HepG2 (cell line): Measurements from ENCODE around the gene SLCO2A1. TPM values are rescaled to one million over a fixed set of nuclear protein-coding genes. Genes with fewer than 3 reads are reported as not detected.

Experiments
- ATAC-seq: fragments of 200-7000 bp; cut with Tn5 transposase; 3 replicates; pipeline ENCODE4 v1.9.1; 2020; ENCODE audit warnings: mild to moderate bottlenecking, moderate library complexity
- BruUV-seq: library from RNA; stranded (reverse); fragments of 400-500 nt; replicated peaks from 2 replicates; lab custom pipeline; 2021; lab: Mats Ljungman, UMichigan
- CTCF ChIA-PET: fragments of 300-600 bp; formaldehyde crosslinking; extraction: SDS; loops from one replicate; lab custom pipeline; 2021; ENCODE audit warnings: low total read pairs, inconsistent platforms, low intra/inter-chr PET ratio; lab: Yijun Ruan, JAX
- POLR2A ChIA-PET: fragments of 350-600 bp; sonication (Branson Sonifier 250); formaldehyde crosslinking; loops from one replicate; lab custom pipeline; 2020; ENCODE audit warnings: antibody characterized with exemption, inconsistent platforms; lab: Yijun Ruan, JAX
- DNase-seq: peaks from one replicate; pipeline ENCODE4 v3.0.0-alpha.2; 2015; ENCODE audit warnings: low spot score
- FAIRE-seq: peaks from 3 replicates; lab custom pipeline; 2011; peaks lifted over from hg19 to GRCh38; lab: Jason Lieb, UNC
- H2AFZ ChIP-seq: one replicate; pipeline ENCODE4 v1.6.1; 2011; ENCODE audit warnings: low read length, inconsistent platforms
- H3K27ac ChIP-seq: fragments of 300-600 bp; 3 replicates; pipeline ENCODE4 v1.8.0; 2011; ENCODE audit warnings: mixed run types, mild to moderate bottlenecking, mixed read lengths, low read length, inconsistent platforms; ENCODE audit not compliant: insufficient read depth; ENCODE audit errors: extremely low read length
- H3K27me3 ChIP-seq, 2 experiments: fragments of 200-600 bp in 1 of 2; 2 replicates in 1 of 2; 3 replicates in 1 of 2; pipeline versions ENCODE4 v1.6.0 to v1.8.0; 2011; ENCODE audit warnings: low read length in 2 of 2, mild to moderate bottlenecking in 2 of 2, moderate library complexity in 2 of 2, inconsistent platforms in 1 of 2; ENCODE audit not compliant: insufficient read depth in 2 of 2, control insufficient read depth in 1 of 2
- H3K36me3 ChIP-seq, 2 experiments: fragments of 200-600 bp in 1 of 2; replicated peaks in 1 of 2; 2 replicates in 1 of 2; 3 replicates in 1 of 2; pipeline versions ENCODE4 v1.5.1 to v1.8.0; 2011; ENCODE audit warnings: low read length in 2 of 2, inconsistent platforms in 1 of 2; ENCODE audit not compliant: insufficient read depth in 2 of 2, control insufficient read depth in 1 of 2
- H3K4me1 ChIP-seq: 2 replicates; pipeline ENCODE4 v1.5.1; 2012; ENCODE audit warnings: low read length, inconsistent platforms; ENCODE audit not compliant: insufficient read depth
- H3K4me2 ChIP-seq: 2 replicates; pipeline ENCODE4 v1.6.0; 2011; ENCODE audit warnings: low read depth, low read length, inconsistent platforms
- H3K4me3 ChIP-seq, 3 experiments: fragments of 200-600 bp in 1 of 3; sonication (generic), shearing (Covaris generic) in 1 of 3; replicated peaks in 1 of 3; 2 replicates each; pipeline ENCODE4 v1.5.1; 2011 to 2016; ENCODE audit warnings: low read length in 3 of 3, inconsistent platforms in 2 of 3, low read depth in 2 of 3, mild to moderate bottlenecking in 2 of 3, control low read depth in 1 of 3, mixed read lengths in 1 of 3; ENCODE audit not compliant: insufficient read depth in 1 of 3
- H3K79me2 ChIP-seq: one replicate; pipeline ENCODE4 v1.6.1; 2011; ENCODE audit warnings: low read length, inconsistent platforms; ENCODE audit not compliant: insufficient read depth
- H3K9ac ChIP-seq: 2 replicates; pipeline ENCODE4 v1.6.0; 2011; ENCODE audit warnings: mild to moderate bottlenecking, low read depth, low read length, inconsistent platforms; ENCODE audit not compliant: insufficient read depth
- H3K9me3 ChIP-seq: 2 replicates; pipeline ENCODE4 v1.5.1; 2012; ENCODE audit warnings: mild to moderate bottlenecking, low read length
- H4K20me1 ChIP-seq: 2 replicates; pipeline ENCODE4 v1.6.0; 2011; ENCODE audit warnings: inconsistent platforms, mild to moderate bottlenecking, low read length, moderate library complexity; ENCODE audit not compliant: insufficient read depth
- BRCA1 ChIP-seq: sonication (generic); formaldehyde crosslinking; IDR thresholded peaks from 2 replicates; pipeline ENCODE4 v1.4.0; 2020; ENCODE audit warnings: missing genetic modification reagents
- CEBPB ChIP-seq: IDR thresholded peaks from 2 replicates; pipeline ENCODE4 v1.6.1; 2011; ENCODE audit warnings: low read depth, low read length, improper control_type of control experiment, borderline replicate concordance
- KDM4B ChIP-seq: sonication (generic); formaldehyde crosslinking; IDR thresholded peaks from 2 replicates; pipeline ENCODE4 v1.4.0; 2020; ENCODE audit warnings: missing genetic modification reagents
- MYNN ChIP-seq: sonication (generic); formaldehyde crosslinking; IDR thresholded peaks from 2 replicates; pipeline ENCODE4 v1.4.0; 2020; ENCODE audit warnings: mild to moderate bottlenecking, low read depth, missing genetic modification reagents
- RARA ChIP-seq: IDR thresholded peaks from 2 replicates; pipeline ENCODE4 v1.6.1; 2016; ENCODE audit warnings: missing genetic modification reagents, missing compliant biosample characterization
- SMAD1 ChIP-seq: sonication (generic); formaldehyde crosslinking; IDR thresholded peaks from 2 replicates; pipeline ENCODE4 v1.4.0; 2020; ENCODE audit warnings: missing genetic modification reagents, low read depth, mild to moderate bottlenecking, borderline replicate concordance
- ZFP36L2 ChIP-seq: sonication (generic); formaldehyde crosslinking; IDR thresholded peaks from 2 replicates; pipeline ENCODE4 v1.4.0; 2020; ENCODE audit warnings: missing genetic modification reagents
- ZNF562 ChIP-seq: sonication (generic); formaldehyde crosslinking; IDR thresholded peaks from 2 replicates; pipeline ENCODE4 v1.8.0; 2022; ENCODE audit warnings: missing genetic modification reagents, borderline replicate concordance
- ZNF674 ChIP-seq: sonication (generic); formaldehyde crosslinking; IDR thresholded peaks from 2 replicates; pipeline ENCODE4 v1.5.0; 2020; ENCODE audit warnings: low read depth, mild to moderate bottlenecking, missing genetic modification reagents
- ZNF773 ChIP-seq: sonication (generic); formaldehyde crosslinking; IDR thresholded peaks from 2 replicates; pipeline ENCODE4 v1.4.0; 2020; ENCODE audit warnings: missing genetic modification reagents, borderline replicate concordance
- ZNF841 ChIP-seq: sonication (generic); formaldehyde crosslinking; IDR thresholded peaks from 2 replicates; pipeline ENCODE4 v1.8.1; 2023; ENCODE audit warnings: missing genetic modification reagents, borderline replicate concordance
- WGBS: methylation state at CpG from one replicate; pipeline ENCODE4 v1.1.6; 2017; ENCODE audit warnings: low lambda C conversion rate; 5-methylcytosine and 5-hydroxymethylcytosine counted together
- in situ Hi-C: cut with HindIII; loops from 2 replicates; pipeline ENCODE4 v1.10.0; 2017; ENCODE audit warnings: low pct_unique_long_range_greater_than_20kb; ENCODE audit not compliant: extremely low pct_ligation_motif_present
- intact Hi-C: fragments of 100-400 bp; cut with micrococcal nuclease; formaldehyde crosslinking; loops from one replicate; pipeline ENCODE4 v1.10.0; 2022; ENCODE audit not compliant: unreplicated experiment
- polyA plus RNA-seq, 8 experiments: library from polyadenylated mRNA; depleted of rRNA in 3 of 8; stranded (reverse) in 7 of 8; unstranded in 1 of 8; fragments of >200 nt; fragmentation: Illumina TruSeq in 4 of 8; extraction: Trizol in 4 of 8; gene quantifications; 2 replicates each; pipeline versions ENCODE4 v1.2.1 to v1.2.3, GENCODE V29; 2011 to 2016; ENCODE audit warnings: low read depth in 4 of 8, missing spikeins in 1 of 8, mixed read lengths in 1 of 8; ENCODE audit not compliant: insufficient read depth in 1 of 8
- total RNA-seq, 5 experiments: library from RNA; depleted of rRNA; stranded (reverse); fragments of >200 nt; fragmentation: Illumina TruSeq; extraction: Trizol; gene quantifications; 2 replicates each; pipeline ENCODE4 v1.2.3, GENCODE V29; 2016; ENCODE audit warnings: low read depth in 1 of 5
- TF ChIP-seq, protein P1 (sequence below): sonication (generic); formaldehyde crosslinking; IDR thresholded peaks from 2 replicates; pipeline ENCODE4 v1.9.0; 2021; ENCODE audit warnings: missing genetic modification reagents, mild to moderate bottlenecking, borderline replicate concordance
- TF ChIP-seq, protein P2 (sequence below): sonication (generic); formaldehyde crosslinking; IDR thresholded peaks from 2 replicates; pipeline ENCODE4 v1.5.1; 2020; ENCODE audit warnings: mild to moderate bottlenecking, moderate library complexity, missing genetic modification reagents
- TF ChIP-seq, protein P3 (sequence below): sonication (generic); formaldehyde crosslinking; IDR thresholded peaks from 2 replicates; pipeline ENCODE4 v1.8.0; 2022; ENCODE audit warnings: mild to moderate bottlenecking, missing genetic modification reagents; ENCODE audit not compliant: insufficient replicate concordance

SLCO2A1 gene
- total and polyA plus RNA-seq, 2 of the 13 experiments (the other 11 are each of a cell fraction or from before 2014, with no cell fraction given) = 0.04 TPM; not detected in 1

DNA sequence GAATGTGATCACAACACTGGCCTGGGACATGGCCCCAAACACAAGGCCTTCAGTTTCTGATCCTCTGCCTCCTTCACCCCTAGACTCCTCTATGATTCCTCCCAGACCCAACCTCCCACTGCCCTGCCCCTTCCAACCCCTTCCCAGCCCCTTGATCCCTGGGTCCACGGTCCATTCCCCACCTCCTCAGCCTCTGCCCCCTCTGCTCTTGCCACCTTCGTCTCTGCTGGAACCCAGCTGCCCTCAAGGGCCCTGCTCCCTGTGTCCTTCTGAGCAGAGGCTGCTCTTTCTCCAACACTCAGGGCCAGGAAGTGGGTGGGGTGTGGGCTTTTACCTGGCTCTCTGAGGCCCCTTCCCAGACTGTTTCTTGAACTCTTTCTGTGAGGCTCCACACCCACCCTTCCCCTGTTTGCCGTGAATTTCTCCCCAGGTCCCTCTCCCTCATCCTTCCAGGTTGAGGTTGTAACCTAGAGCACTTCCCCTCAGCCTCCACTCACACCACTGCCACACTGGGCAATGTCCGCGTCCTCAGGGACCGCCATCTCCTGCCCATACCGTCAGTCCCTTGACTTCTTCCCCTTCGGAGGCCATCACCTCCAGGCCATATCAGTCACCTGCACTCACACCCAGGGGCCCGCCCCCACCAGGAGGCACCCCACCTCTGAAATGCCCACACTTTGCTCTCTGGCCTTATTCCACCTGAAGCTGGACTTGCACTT, 18.7 kb upstream of the SLCO2A1 start:
- ChIA-PET CTCF (no interaction called here), POLR2A (no interaction called here)
- Histone ChIP-seq H3K79me2 (no peaks in the 10 kb centered on the region), H3K9me3 (no peaks in the 10 kb centered on the region), H3K4me1 (no peaks in the 10 kb centered on the region), H3K4me2 (no peak overlapping the region), H3K27ac (no peak overlapping the region), H3K27me3 (peaks cover 0 to 6% of the 10 kb centered on the region in 2 experiments; a peak in 1 of 5 replicates), H4K20me1 (no peaks in the 10 kb centered on the region), H2AFZ (no peak overlapping the region), H3K4me3 (no peak overlapping the region), H3K36me3 (no peaks in the 10 kb centered on the region), H3K9ac (no peak overlapping the region)
- DNase-seq = no peak
- no TSS peak for BruUV-seq
- WGBS = 44% methylated on average over 9 of the region's 9 CpGs
- ATAC-seq = no peak
- no peak for FAIRE-seq
- TF ChIP-seq ZFP36L2 (CRISPR knock-in tag) = no peak
- TF ChIP-seq, protein P1, sequence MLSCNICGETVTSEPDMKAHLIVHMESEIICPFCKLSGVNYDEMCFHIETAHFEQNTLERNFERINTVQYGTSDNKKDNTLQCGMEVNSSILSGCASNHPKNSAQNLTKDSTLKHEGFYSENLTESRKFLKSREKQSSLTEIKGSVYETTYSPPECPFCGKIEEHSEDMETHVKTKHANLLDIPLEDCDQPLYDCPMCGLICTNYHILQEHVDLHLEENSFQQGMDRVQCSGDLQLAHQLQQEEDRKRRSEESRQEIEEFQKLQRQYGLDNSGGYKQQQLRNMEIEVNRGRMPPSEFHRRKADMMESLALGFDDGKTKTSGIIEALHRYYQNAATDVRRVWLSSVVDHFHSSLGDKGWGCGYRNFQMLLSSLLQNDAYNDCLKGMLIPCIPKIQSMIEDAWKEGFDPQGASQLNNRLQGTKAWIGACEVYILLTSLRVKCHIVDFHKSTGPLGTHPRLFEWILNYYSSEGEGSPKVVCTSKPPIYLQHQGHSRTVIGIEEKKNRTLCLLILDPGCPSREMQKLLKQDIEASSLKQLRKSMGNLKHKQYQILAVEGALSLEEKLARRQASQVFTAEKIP = no peak
- no peak for TF ChIP-seq MYNN (CRISPR knock-in tag)
- TF ChIP-seq CEBPB = no peak
- no peak for TF ChIP-seq SMAD1
- TF ChIP-seq KDM4B = no peak
- TF ChIP-seq ZNF841 (CRISPR knock-in tag) = no peak
- TF ChIP-seq ZNF562 (CRISPR knock-in tag) = no peak
- TF ChIP-seq BRCA1 (CRISPR knock-in tag) = no peak
- TF ChIP-seq, protein P2, sequence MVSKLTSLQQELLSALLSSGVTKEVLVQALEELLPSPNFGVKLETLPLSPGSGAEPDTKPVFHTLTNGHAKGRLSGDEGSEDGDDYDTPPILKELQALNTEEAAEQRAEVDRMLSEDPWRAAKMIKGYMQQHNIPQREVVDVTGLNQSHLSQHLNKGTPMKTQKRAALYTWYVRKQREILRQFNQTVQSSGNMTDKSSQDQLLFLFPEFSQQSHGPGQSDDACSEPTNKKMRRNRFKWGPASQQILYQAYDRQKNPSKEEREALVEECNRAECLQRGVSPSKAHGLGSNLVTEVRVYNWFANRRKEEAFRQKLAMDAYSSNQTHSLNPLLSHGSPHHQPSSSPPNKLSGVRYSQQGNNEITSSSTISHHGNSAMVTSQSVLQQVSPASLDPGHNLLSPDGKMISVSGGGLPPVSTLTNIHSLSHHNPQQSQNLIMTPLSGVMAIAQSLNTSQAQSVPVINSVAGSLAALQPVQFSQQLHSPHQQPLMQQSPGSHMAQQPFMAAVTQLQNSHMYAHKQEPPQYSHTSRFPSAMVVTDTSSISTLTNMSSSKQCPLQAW (CRISPR knock-in tag) = no peak
- no peak for TF ChIP-seq ZNF674 (CRISPR knock-in tag)
- no peak for TF ChIP-seq ZNF773 (CRISPR knock-in tag)
- TF ChIP-seq, protein P3, sequence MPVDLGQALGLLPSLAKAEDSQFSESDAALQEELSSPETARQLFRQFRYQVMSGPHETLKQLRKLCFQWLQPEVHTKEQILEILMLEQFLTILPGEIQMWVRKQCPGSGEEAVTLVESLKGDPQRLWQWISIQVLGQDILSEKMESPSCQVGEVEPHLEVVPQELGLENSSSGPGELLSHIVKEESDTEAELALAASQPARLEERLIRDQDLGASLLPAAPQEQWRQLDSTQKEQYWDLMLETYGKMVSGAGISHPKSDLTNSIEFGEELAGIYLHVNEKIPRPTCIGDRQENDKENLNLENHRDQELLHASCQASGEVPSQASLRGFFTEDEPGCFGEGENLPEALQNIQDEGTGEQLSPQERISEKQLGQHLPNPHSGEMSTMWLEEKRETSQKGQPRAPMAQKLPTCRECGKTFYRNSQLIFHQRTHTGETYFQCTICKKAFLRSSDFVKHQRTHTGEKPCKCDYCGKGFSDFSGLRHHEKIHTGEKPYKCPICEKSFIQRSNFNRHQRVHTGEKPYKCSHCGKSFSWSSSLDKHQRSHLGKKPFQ (CRISPR knock-in tag) = no peak
- TF ChIP-seq RARA = no peak
- in situ Hi-C loops (loop anchor here (10.0 kb wide), 1 partner anchor 114 kb away; no protein-coding TSS in a partner anchor), intact Hi-C loops (no loop called here)
